ENCODE data around the gene AP3D1. TPM values are rescaled to one million over a fixed set of nuclear protein-coding genes. Genes with fewer than 3 reads are reported as not detected.
"Not testable (repeated sequence)": the region's sequence is repeated elsewhere in the genome, so short reads cannot be mapped to it uniquely, and the experiment has no call there.

The AP3D1 gene
- total RNA-seq = 84.2 TPM

DNA sequence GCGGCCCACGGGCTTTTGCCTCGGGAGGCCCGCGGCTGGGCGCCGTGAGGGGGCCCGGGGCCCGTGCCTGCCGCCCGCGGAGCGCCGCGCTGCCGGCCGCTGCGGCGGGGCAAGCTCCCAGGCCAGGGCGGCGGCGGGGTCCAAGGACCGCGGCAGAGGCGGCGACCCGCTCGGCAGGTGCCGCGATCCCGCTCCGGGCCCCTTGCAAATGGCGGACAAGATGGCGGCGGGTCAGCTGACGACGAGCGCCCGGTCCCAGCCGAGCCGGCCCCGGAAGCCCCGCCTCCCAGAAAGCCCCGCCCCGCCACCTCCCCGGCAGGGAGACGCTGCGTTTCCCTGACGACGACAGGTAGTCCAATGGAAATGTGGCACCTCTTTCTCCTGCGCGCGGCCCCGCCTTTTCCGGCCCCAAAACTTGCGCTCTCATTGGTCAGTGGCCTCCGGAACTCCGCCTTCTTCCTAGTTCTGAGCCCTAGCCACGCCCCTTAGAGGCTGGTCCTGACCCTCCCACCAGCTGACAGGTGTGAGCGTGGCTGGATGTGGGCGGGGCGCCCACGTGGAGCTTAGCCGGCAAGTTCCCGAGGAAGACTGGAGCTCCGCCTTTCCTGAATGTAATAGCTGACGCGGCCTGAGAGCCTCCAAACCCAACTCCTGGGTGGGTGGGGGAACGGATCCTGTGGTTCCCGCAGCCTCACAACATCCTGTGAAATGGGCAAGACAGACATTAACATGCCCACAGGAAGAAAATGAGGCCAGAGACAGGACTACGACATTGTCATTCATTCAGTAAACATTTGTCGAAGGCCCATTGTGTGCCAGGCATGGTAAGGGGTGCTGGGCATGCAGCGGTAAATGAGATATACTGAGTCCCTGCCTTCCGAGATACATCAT lies at the start of gene AP3D1:
Gene AP3D1, minus strand, starts transcription at position 228 of the 891 bp plus-strand sequence. CDS start 232 bp downstream, outside the sequence.
- ATAC-seq = peak; percentile 94

- ATAC-seq = not testable (repeated sequence)
Observed at GRCh38 chr19:2200624-2201294, 49.4 kb upstream of the AP3D1 start.

GRCh38 chr19:2199861-2200623 lies 48.7 kb upstream of the AP3D1 start:
- no peak for ATAC-seq

GRCh38 chr19:2199215-2199614 lies 47.8 kb upstream of the AP3D1 start:
- ATAC-seq = no peak

DNA sequence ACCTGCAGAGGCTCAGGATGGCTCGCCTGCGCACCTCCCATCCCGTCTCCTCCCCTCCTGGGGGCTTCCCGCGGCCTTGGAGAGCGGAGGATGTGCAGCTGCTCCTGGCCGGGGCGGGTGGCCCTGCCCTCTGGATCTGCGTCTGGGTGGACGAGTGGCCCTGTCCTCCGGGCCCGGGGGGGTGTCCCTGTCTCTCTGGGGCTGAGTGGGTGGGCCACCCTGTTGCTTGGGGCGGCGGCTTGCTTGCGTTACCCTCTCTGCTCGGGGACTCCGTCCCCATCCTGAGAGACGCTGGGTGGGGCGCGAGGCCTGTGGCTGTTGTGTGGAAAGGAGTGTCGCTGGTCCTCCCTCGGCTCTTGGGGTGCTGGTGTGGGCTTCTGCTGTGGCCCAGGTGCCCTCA lies 47.0 kb upstream of the AP3D1 start:
- ATAC-seq = no peak

- ATAC-seq = no peak
Observed at GRCh38 chr19:2197270-2197669, 45.9 kb upstream of the AP3D1 start.

DNA sequence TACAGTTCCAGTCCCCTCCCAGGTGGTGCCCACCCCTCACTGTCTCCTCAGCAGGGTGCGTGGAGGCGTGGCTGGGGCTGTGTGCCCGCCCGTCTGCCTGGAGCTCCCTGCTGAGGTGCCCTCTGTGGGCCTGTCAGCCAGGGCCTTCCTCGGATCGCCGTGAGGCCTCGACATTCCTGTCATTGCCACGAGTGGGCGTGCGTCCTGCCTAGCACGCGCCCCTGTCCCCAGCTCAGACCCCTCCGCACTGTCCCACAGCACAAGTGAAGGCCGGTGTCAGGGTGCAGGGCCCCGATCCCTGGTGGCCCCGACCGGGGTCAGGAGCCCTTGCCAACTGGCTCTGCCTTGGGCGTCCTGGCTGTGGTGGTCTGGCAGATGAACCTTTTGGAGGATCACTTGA lies 44.5 kb upstream of the AP3D1 start:
- ATAC-seq = no peak

DNA sequence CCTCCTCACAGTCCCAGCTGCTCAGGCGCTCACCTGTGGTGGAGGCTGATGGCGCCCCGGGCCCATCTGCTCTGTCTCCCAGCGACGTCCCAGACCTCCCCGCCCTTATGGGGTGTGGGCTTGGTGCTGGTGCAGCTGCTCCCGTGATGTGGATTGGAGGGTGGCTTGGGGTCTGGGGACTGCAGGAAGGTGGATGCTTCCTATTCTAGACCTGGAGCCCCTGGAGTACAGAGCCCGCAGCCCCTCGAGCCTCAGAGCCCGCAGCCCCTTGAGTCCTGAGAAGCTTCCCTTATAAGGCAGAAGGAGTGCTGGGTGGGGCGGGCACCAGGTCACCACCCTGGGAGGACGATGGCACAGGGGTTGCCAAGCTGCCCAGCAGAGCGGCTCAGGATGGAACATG lies 44.0 kb upstream of the AP3D1 start:
- ATAC-seq = no peak

GRCh38 chr19:2194513-2195078 lies 43.2 kb upstream of the AP3D1 start:
- no peak for ATAC-seq

DNA sequence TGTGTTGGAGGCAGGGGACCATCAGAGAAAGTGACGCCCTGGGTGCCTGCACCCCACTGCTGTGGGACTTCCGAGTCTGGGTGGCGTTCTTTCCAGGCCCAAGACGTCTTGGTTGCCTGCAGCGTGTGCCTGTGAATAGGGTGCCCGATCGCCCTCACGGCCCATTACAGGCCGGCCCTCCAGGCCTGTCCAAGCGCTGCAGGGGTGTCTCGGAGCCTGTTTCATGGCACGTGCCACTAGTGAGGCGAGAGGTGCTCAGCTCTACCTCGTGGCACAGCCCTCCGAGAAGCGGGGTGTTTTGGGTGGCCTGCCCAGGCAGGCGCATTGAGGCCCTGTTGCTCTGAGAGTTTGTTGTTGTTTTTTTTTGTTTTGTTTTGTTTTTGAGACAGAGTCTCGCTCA lies 42.4 kb upstream of the AP3D1 start:
- no peak for ATAC-seq

DNA sequence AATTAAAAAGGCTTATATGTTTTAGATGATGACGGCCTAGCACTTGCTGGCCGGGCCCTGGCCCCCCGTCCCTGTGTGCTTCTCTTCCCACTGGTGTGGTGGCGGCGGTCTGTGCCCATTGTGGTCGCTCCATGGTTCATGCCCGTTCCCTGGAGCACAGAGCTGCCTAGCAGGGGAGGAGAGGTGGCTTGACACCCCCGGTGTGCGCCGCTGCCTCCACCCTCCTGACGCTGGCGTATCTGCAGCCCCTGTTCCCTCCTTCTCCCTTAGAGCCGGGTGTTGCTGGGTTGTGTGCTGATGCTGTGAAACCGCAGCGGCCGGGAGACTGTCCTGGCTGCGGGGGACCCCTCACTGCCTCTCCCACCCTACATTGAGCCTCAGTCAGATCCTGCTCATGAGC lies 41.5 kb upstream of the AP3D1 start:
- ATAC-seq = no peak

DNA sequence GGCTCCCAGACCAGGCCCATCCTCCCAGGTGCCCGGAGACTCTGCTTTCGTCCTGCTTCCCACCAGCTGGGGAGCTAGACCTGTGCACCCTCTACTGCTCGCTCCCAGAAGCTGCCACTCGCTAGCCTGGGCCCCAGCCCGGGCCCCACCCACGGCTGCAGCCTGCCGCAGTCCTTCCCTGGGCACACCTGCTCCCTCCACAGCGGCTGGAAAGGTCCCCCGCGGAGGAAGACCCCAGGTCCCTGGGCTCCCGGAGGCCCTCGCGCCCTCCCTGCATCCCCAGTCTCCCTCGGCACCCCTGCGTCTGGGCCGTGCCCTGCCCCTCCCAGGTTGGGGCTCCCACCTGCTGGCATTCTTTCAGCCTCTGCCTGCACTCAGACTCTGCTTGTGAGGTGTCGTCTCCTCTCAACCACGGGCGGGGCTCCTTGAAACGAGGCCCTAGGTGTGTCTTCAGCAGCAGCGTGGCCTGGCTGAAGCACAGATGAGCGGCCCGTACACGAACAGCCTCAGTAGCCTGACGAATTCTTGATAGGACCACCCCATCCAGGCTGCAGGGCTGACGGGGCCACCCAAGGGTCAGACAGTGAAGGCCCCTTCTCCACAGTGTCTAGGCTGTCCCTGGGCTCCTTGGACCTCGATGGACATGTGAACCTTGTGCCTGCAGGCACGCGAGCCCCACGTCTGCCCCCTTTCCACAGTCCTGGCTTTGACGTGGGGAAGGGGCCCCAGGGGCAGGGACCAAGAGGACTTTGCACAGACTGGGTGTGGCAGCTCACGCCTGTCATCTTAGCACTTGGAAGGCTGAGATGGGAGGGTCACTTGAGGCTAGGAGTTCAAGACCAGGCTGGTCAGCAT lies 40.3 kb upstream of the AP3D1 start:
- ATAC-seq = peak; percentile 11

DNA sequence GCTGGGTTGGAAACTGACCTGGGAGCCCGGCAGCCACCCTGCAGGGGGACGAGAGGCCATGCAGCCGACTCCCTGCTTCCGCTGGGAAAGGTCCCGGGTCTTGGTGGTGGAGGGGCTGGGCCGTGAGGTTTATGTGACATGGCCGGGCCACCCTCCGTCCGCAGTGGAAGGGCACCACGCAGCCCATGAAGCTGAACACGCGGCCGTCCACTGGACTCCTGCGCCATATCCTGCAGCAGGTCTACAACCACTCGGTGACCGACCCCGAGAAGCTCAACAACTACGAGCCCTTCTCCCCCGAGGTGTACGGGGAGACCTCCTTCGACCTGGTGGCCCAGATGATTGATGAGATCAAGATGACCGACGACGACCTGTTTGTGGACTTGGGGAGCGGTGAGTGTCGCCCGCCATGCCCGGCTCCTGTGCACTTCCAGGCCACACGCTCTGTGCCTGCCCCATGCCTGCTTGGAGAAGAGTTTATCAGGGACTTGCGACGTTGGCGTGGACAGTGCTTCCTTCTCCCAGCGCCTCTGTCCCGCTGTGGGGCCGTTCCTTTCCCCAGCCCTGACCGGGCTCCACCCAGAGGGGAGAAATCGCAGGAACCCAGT lies 39.6 kb upstream of the AP3D1 start:
- ATAC-seq = no peak

GRCh38 chr19:2189880-2190279 lies 38.5 kb upstream of the AP3D1 start:
- no peak for ATAC-seq

DNA sequence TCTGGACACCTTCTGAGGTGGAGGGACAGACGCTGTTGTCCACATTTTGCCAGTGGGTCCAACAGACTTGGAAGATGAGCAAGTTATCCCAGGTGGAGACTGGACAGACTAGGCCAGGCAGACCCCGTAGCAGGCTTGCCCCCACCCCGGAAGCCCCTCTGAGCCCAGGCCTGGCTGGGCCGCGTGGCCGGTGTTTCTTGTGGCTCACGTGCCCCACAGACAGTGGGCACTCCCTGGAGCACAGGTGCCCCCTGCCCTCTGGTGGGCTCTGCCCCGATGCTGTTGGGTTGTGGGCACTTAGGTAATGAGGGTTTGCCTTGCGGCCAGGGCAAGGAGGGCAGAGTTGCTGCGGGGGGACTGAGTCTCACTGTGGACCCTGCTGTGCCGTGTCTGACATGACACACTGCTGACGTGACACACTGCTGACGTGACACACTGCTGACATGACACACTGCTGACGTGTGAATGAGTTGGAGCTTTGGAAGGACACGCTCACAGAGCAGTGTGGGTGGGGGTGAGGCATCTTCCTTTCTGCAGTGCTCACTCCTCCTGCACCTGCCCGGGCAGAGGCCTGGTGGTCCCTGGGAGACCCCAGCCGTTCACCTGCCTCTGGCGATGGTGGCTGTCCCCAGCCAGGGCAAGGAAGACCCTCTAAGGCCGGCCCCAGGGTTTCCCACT lies 37.5 kb upstream of the AP3D1 start:
- peak; percentile 31 for ATAC-seq

GRCh38 chr19:2187159-2187558 lies 35.8 kb upstream of the AP3D1 start:
- no peak for ATAC-seq

DNA sequence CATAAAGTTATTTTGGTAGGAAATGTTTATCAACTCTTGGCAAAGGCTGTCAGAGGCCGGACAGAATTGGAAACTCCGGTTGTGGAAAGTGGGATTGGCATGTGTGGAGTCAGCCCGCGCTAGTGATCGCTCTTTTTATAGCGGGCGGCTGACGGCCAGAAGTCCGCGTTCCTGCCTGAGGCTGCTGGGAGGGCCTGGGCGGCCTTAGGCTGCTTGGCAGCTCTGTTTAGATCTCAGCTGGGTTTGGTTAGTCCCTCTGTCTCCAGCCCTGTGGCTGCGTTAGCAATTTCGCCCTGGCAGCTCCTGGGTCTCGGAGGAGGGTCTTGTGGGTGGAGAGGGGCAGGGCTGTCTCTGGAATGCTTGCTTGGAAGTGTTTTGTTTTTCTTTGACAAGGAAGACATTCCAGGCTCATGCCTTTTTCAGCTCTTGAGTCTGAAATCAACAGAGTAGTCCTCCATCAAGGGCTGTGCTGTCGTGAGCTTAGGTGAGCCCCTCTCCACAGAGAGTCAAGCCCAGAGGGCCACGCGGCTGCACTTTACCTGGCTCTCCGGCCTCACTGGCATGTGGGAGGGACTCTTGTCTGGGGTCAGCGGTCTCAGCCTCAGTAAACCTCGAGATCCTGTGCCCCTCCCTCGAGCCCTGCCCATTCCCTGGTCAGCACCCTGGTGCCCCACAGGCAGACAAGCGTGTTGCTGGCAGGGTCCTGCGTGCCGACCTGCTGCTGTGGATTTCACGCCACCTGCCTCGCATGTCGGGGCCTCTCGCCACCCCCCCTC lies 34.9 kb upstream of the AP3D1 start:
- ATAC-seq = no peak

DNA sequence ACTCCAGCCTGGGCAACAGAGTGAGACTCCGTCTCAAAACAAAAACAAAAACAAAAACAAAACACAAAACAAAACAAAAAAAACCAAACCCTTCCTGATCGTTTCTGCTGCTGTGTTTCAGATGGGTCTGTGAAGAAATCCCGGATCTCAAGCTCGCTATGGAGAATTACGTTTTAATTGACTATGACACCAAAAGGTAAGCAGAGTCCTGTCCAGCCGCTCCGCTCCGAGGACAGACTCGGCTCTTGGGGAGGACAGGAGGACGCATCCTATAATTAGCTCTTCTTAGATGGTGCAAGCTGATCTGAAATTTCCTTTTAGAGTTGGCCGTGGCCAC lies 34.3 kb upstream of the AP3D1 start:
- ATAC-seq = no peak

GRCh38 chr19:2184422-2184975 lies 33.1 kb upstream of the AP3D1 start:
- no peak for ATAC-seq

- ATAC-seq = no peak
Observed at GRCh38 chr19:2181633-2181997, 30.2 kb upstream of the AP3D1 start.
